Suprapubic skin (tissue), 4 donors: ENCODE measurements around the gene NPIPB8.
"Not testable (repeated sequence)": the region's sequence is repeated elsewhere in the genome, so short reads cannot be mapped to it uniquely, and the experiment has no call there.

ENCODE experiments used
- EP300 ChIP-seq: sonication (generic); formaldehyde crosslinking; IDR thresholded peaks from one replicate; pipeline ENCODE4 v1.6.1; 2017; ENCODE audit warnings: antibody characterized with exemption
- POLR2A ChIP-seq, 2 donors: fragments of 450-650 bp; IDR thresholded peaks; one replicate each; pipeline ENCODE4 v1.6.1; 2017; ENCODE audit warnings: antibody characterized with exemption in 2 of 2, mild to moderate bottlenecking in 2 of 2, moderate library complexity in 2 of 2
- POLR2AphosphoS5 ChIP-seq, 3 donors: sonication (generic); formaldehyde crosslinking; IDR thresholded peaks; one replicate each; pipeline ENCODE4 v1.6.1; 2017; ENCODE audit warnings: antibody characterized with exemption in 3 of 3
- TF ChIP-seq, protein P1 (sequence below), 2 donors: fragments of 200-600 bp in 1 of 2; fragments of 450-650 bp in 1 of 2; sonication (generic) in 1 of 2; IDR thresholded peaks; one replicate each; pipeline ENCODE4 v1.5.1; 2016 to 2019; ENCODE audit warnings: antibody characterized with exemption in 2 of 2, mild to moderate bottlenecking in 1 of 2, moderate library complexity in 1 of 2

DNA sequence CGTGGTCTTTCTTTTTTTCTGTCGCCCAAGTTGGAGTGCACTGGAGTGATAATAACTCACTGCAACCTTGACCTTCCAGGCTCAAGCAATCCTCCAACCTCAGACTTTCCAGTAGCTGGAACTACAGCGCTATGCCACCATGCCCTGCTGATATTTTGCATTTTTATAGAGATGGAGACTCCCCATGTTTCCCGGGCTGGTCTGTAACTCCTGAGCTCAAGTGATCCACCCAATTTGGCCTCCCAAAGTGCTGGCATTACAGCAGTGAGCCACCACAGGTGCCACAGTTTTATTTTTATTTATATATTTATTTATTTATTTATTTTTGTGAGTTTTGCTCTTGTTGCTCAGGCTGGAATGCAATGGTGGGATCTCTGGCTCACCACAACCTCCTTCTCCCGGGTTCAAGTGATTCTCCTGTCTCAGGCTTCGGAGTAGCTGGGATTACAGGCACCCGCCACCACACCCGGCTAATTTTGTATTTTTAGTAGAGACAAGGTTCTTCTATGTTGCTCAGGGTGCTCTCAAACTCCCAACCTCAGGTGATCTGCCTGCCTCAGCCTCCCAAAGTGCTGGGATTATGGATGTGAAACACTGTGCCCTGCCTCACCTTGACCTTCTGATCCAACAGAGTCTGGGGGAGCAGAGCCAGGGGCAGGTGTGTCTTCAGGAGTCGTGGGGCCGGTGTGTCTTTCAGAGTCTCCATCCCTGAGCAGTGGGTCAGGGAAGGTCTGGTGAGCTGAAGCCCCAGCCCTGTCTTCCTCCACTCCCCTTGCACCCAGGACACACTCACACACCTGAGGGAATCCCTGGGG is 30.0 kb upstream of the NPIPB8 start:
- TF ChIP-seq, protein P1, sequence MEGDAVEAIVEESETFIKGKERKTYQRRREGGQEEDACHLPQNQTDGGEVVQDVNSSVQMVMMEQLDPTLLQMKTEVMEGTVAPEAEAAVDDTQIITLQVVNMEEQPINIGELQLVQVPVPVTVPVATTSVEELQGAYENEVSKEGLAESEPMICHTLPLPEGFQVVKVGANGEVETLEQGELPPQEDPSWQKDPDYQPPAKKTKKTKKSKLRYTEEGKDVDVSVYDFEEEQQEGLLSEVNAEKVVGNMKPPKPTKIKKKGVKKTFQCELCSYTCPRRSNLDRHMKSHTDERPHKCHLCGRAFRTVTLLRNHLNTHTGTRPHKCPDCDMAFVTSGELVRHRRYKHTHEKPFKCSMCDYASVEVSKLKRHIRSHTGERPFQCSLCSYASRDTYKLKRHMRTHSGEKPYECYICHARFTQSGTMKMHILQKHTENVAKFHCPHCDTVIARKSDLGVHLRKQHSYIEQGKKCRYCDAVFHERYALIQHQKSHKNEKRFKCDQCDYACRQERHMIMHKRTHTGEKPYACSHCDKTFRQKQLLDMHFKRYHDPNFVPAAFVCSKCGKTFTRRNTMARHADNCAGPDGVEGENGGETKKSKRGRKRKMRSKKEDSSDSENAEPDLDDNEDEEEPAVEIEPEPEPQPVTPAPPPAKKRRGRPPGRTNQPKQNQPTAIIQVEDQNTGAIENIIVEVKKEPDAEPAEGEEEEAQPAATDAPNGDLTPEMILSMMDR (IDR thresholded peaks at IDR 0.05) = not testable (repeated sequence)
- TF ChIP-seq EP300; POLR2AphosphoS5 (IDR thresholded peaks at IDR 0.05); POLR2A (IDR thresholded peaks at IDR 0.05): not testable (repeated sequence)
